Tibial nerve (tissue), 4 donors: Measurements from ENCODE around the gene UQCC5. TPM values are rescaled to one million over a fixed set of nuclear protein-coding genes. Genes with fewer than 3 reads are reported as not detected.

Experiments
- DNase-seq, 2 donors: peaks; one replicate each; pipeline ENCODE4 v3.0.0-alpha.2; 2019; ENCODE audit warnings: low spot score in 2 of 2
- H3K27ac ChIP-seq, 4 donors: fragments of 200-600 bp; sonication (generic) in 3 of 4; one replicate each; pipeline ENCODE4 v1.5.1; 2017 to 2019; ENCODE audit warnings: mild to moderate bottlenecking in 1 of 4
- H3K27me3 ChIP-seq, 2 donors: fragments of 200-600 bp; sonication (generic) in 1 of 2; one replicate each; pipeline versions ENCODE4 v1.5.1 to v1.6.0; 2017 to 2019
- H3K36me3 ChIP-seq, 3 donors: fragments of 200-600 bp; sonication (generic); one replicate each; pipeline ENCODE4 v1.5.1; 2018 to 2019
- H3K4me1 ChIP-seq, 4 donors: fragments of 200-600 bp; sonication (generic) in 3 of 4; one replicate each; pipeline ENCODE4 v1.5.1; 2017 to 2019
- H3K4me3 ChIP-seq, 4 donors: fragments of 200-600 bp; sonication (generic) in 3 of 4; one replicate each; pipeline ENCODE4 v1.5.1; 2017 to 2019; ENCODE audit warnings: mild to moderate bottlenecking in 1 of 4, moderate library complexity in 1 of 4
- H3K9me3 ChIP-seq, 4 donors: fragments of 200-600 bp; sonication (generic) in 3 of 4; one replicate each; pipeline ENCODE4 v1.5.1; 2017 to 2019
- CTCF ChIP-seq, 5 experiments: fragments of 200-600 bp in 3 of 5; fragments of 450-650 bp in 2 of 5; sonication (generic) in 3 of 5; IDR thresholded peaks; one replicate each; pipeline ENCODE4 v1.5.1; 2016 to 2019; ENCODE audit warnings: antibody characterized with exemption in 5 of 5, mild to moderate bottlenecking in 3 of 5, moderate library complexity in 2 of 5
- EP300 ChIP-seq, 2 donors: sonication (generic); formaldehyde crosslinking; IDR thresholded peaks; one replicate each; pipeline ENCODE4 v1.6.1; 2017; ENCODE audit warnings: antibody characterized with exemption in 2 of 2, mild to moderate bottlenecking in 1 of 2
- POLR2A ChIP-seq, 2 donors: fragments of 450-650 bp; IDR thresholded peaks; one replicate each; pipeline ENCODE4 v1.6.1; 2017; ENCODE audit warnings: antibody characterized with exemption in 2 of 2, mild to moderate bottlenecking in 2 of 2, moderate library complexity in 2 of 2
- WGBS, 2 donors: methylation state at CpG; one replicate each; pipeline ENCODE4 v1.1.5; 2018; 5-methylcytosine and 5-hydroxymethylcytosine counted together
- total RNA-seq, 4 donors: library from RNA; depleted of rRNA; stranded (reverse); fragments of >200 nt; gene quantifications; one replicate each; pipeline ENCODE4 v1.1.0, GENCODE V29; 2016

The UQCC5 gene
- total RNA-seq, 4 donors from 2014 or later: 1.2 to 23.9 (median 9.5) TPM

GRCh38 chr3:52502808-52503350 is 33.5 kb upstream of the UQCC5 start:
- Histone ChIP-seq H3K36me3 (peaks cover 0 to 19% (median 0%) of the 10 kb centered on the region in 3 donors), H3K4me3 (no peak overlapping the region), H3K27ac (no peak overlapping the region), H3K27me3 (no peaks in the 10 kb centered on the region), H3K4me1 (peaks cover 0 to 15% (median 0%) of the 10 kb centered on the region in 4 donors), H3K9me3 (no peaks in the 10 kb centered on the region)
- no peak for DNase-seq
- TF ChIP-seq CTCF (IDR thresholded peaks at IDR 0.05): no peak
- TF ChIP-seq POLR2A (IDR thresholded peaks at IDR 0.05): no peak
- no peak for TF ChIP-seq EP300 (IDR thresholded peaks at IDR 0.05)
- WGBS, 2 donors: 90 to 93% methylated on average over 4 to 7 of the region's 11 CpGs

- WGBS, 2 donors: 67 to 73% methylated on average over 20 to 22 of the region's 23 CpGs
- TF ChIP-seq EP300 (IDR thresholded peaks at IDR 0.05) (no peak), CTCF (IDR thresholded peaks at IDR 0.05) (no peak), POLR2A (IDR thresholded peaks at IDR 0.05) (no peak)
- no peaks in the 10 kb centered on the region for H3K27me3 ChIP-seq
- no peak for DNase-seq
- H3K36me3 ChIP-seq: peaks cover 0 to 28% (median 0%) of the 10 kb centered on the region in 3 donors
- H3K4me1 ChIP-seq: peaks cover 0 to 5% (median 0%) of the 10 kb centered on the region in 4 donors
- no peak overlapping the region for H3K4me3 ChIP-seq
- H3K9me3 ChIP-seq: no peaks in the 10 kb centered on the region
- no peak overlapping the region for H3K27ac ChIP-seq
Observed at GRCh38 chr3:52503788-52504424, 32.5 kb upstream of the UQCC5 start.

- Histone ChIP-seq H3K9me3 (no peaks in the 10 kb centered on the region), H3K4me1 (no peaks in the 10 kb centered on the region), H3K27me3 (no peaks in the 10 kb centered on the region), H3K27ac (no peak overlapping the region), H3K36me3 (peaks cover 0 to 30% (median 0%) of the 10 kb centered on the region in 3 donors), H3K4me3 (no peak overlapping the region)
- no peak for DNase-seq
- no peak for TF ChIP-seq CTCF (IDR thresholded peaks at IDR 0.05)
- TF ChIP-seq POLR2A (IDR thresholded peaks at IDR 0.05): no peak
- no peak for TF ChIP-seq EP300 (IDR thresholded peaks at IDR 0.05)
- WGBS, 2 donors: 80 to 81% methylated on average over 10 of the region's 10 CpGs
Observed at GRCh38 chr3:52504977-52505376, 31.4 kb upstream of the UQCC5 start.

- TF ChIP-seq EP300 (IDR thresholded peaks at IDR 0.05) (no peak), CTCF (IDR thresholded peaks at IDR 0.05) (no peak), POLR2A (IDR thresholded peaks at IDR 0.05) (no peak)
- Histone ChIP-seq H3K27ac (no peak overlapping the region), H3K4me3 (no peak overlapping the region), H3K36me3 (peaks cover 0 to 37% (median 0%) of the 10 kb centered on the region in 3 donors), H3K27me3 (no peaks in the 10 kb centered on the region), H3K9me3 (no peaks in the 10 kb centered on the region), H3K4me1 (no peaks in the 10 kb centered on the region)
- 77 to 85% methylated on average over 19 to 27 of the region's 27 CpGs for WGBS, 2 donors
- no peak for DNase-seq
Observed at GRCh38 chr3:52506266-52506966, 30.0 kb upstream of the UQCC5 start.

GRCh38 chr3:52507359-52507758 is 29.0 kb upstream of the UQCC5 start:
- H3K27ac ChIP-seq: no peak overlapping the region
- H3K4me3 ChIP-seq: no peak overlapping the region
- no peak for TF ChIP-seq CTCF (IDR thresholded peaks at IDR 0.05)
- TF ChIP-seq POLR2A (IDR thresholded peaks at IDR 0.05): no peak
- no peak for TF ChIP-seq EP300 (IDR thresholded peaks at IDR 0.05)
- H3K36me3 ChIP-seq: peaks cover 0 to 44% (median 0%) of the 10 kb centered on the region in 3 donors
- no peaks in the 10 kb centered on the region for H3K9me3 ChIP-seq
- WGBS, 2 donors: 62 to 65% methylated on average over 5 of the region's 5 CpGs
- no peaks in the 10 kb centered on the region for H3K27me3 ChIP-seq
- no peaks in the 10 kb centered on the region for H3K4me1 ChIP-seq
- DNase-seq: no peak
